ENCODE data around the gene ZNF319.
"Not testable (repeated sequence)": the region's sequence is repeated elsewhere in the genome, so short reads cannot be mapped to it uniquely, and the experiment has no call there.

ZNF319 gene

DNA sequence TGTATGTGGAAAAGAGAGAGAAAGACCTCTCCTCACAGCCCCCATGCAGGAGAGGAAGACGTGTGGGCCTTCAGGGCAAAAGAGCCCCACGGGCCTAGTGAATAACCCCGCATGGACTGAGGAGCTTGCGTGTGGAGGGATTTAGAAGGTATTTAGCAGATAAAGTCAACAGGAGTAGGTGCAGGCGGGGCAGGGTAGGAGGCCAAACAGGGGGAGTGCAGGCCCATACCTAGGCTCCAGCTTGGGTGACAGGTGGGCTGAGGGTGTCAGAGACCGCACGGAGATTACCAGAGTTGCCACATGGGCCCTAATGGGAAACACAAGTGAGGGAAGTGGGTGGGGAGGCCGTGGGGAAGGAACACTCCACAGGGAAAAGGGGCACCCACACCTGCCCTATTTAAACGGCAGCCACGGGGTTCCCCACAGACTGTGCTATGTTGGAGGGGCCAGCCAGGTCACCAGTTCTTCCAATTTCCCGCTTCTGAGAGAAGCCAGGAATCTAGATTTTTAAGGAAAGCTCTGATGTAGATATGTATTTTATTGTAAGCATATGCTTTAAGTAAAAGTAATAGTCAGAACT is 21.4 kb downstream of the ZNF319 start:
- DNase-seq = no peak

DNA sequence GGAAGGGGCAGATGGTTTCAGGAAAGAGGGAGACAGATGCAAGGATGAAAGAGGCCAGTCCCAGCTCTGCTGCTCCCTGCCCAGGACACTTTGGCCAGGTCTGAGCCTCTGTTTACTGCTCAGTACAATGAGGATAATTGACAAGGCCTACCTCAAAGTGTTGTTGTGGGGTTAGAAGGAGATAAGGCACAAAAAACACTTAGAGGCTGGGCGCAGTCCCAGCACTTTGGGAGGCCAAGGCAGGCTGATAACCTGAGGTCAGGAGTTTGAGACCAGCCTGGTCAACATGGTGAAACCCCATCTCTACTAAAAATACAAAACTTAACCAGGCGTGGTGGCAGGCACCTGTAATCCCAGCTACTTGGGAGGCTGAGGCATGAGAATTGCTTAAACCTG is 22.4 kb downstream of the ZNF319 start:
- DNase-seq = not testable (repeated sequence)

DNA sequence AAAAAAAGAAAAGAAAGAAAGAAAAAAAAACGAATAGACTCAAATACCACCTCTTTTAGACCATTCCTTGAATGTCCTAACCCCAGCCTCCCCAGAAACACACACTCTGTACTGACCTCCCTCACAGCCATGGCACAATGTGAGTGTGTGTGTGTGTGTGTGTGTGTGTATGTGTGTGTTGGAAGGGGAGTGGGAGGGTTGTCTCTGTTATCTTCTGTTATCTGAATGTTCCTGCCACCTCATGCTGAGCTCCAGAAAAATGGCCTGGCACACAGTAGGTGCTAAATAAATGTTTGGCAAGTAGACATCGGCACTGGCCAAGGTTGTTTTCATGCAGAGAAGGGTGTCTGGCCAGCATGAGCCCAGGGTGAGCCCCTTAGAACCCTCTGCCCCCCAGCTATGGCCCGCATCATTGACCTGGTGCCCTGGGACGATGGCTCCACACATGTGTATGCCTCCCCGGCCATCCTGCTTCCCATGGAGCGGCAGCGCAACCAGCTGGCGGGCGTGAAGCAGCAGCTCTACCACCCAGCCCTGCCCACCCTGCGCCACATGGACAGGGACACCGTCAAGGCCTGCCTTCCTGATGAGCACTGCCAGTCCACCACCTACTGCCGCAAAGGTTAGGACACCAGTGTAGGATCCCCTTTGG is 22.9 kb downstream of the ZNF319 start:
- DNase-seq = no peak

DNA sequence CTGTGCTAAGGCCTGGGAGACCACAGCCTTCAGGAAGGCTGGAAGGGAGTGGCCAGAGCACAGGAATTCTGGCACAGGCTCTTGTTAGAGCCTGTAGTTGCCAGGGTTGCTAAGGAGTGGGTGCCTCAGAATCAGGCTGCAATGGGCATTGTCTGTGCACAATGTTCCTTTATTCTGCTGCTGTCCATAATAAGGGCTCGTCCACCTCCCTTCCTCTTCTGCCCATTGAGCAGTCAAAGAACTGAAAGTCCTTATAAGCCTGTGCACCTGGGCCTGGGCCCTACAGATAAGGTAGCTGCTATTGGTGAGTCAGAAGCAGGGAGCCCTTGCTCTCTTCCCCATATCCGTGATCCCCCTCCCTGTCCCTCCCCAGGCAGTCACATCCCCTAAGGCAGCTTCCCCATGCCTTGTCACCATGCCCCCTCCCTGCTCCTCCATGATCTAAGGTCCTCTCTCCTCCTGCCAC is 24.1 kb downstream of the ZNF319 start:
- peak in 47 of 58 donors; percentile 17 to 81 (median 45) for DNase-seq

DNA sequence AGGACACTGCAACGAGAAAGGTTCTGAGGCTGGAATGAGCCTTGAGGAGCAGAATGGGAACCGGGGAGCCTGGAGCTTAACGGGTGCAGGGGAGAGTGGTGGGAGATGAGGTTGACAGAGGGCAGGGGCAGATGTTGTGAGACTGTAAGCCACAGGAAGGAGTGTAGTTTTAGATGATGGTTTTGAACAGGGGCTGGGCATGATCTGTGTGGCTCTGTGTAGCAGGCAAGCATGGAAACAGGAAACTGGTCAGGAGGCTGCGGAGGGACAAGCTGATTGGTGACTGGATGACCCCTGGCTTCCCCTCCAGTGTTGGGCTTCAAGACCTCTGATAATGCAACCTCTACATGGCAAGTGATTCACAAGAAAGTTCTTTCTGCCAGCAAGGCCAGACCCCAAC is 28.2 kb downstream of the ZNF319 start:
- DNase-seq = no peak

DNA sequence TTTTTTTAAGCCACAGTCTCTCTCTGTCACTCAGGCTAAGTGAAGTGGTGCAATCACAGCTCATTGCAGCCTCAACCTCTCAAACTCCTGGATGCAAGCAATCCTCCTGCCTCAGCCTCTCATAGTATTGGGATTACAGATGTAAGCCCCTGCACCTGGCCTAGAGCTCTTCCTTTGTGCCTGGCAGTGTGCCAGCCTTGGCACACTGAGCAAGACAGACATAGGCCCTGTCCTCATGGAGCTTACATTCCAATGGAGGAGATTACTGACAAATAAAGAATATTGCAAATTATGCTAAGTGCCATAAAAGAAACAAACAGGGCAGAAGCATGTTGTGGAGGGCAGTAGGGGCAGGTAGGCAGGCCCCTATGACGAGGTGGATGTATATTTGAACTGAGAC is 28.6 kb downstream of the ZNF319 start:
- DNase-seq = no peak

DNA sequence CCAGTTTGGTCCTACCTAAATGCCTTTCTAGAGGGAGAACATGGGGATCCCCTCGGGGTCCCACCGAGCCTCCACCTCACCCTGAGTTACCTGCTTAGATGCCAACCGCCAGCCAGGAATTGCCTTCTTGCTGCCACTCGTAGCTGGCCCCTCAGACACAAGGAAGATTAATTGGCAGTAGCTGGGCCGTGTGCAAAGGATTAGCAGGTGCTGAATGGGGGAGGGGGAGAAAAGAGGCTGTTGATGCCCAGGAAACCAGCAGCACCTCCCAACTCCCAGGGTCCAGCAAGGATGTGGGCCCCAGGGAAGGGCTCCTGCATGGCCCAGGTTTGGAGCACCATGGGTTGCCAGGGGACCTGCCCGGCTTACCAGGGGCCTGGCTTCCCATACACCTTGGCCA is 29.5 kb downstream of the ZNF319 start, which contains the start of gene CNGB1:
Gene CNGB1 (minus strand): TSS at position 159 of the 400 bp plus-strand sequence. CDS start 3,842 bp downstream, outside the sequence.
- no peak for DNase-seq

DNA sequence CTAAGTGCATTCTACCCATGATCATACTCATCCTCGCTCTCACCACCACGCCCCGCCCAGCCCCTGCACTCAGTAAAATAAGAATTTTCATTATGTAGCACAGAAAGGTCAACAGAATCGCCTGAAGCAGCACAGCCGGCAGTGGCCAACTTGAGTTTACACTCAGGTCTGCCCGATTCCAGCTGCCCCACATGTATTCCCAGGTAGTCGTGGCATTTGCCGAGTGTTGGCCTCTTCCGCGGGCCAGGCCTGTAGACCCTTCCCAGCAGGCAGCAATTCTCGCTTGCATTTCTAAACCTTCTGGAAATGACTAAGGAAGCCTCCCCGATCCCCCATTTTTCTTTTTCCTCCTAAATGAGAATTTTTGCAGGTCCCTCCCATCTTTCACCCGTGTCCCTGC is 30.2 kb downstream of the ZNF319 start:
- no peak for DNase-seq

DNA sequence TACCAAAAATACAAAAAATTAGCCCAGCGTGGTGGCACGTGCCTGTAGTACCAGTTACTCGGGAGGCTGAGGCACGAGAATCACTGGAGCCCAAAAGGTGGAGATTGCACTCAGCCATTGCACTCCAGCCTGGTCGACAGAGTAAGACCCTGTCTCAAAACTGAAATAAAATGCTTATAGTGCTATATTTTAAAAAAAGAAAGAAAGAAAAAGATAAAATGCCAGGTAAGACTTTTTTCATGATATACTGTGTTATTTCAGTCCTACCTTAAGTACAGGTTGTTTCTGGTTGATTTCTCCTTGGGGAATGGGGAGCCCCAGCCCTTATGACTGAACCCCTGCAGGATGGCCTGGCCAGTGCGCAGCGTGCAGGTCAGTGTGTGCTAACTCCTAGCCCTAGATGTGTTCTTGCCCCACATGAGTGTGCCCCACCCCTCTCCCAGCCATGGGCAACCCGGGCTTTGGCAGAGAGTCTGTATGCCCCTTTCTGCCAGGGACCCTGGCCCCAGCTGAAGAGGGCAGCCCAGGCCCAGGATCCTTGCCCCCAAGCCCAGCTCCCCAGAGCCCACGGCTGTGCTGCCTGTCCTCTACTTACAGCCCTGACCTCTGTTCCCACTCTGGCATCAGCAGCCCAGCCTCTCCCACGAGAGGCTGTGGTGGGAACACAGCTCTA is 30.9 kb downstream of the ZNF319 start:
- DNase-seq = no peak

DNA sequence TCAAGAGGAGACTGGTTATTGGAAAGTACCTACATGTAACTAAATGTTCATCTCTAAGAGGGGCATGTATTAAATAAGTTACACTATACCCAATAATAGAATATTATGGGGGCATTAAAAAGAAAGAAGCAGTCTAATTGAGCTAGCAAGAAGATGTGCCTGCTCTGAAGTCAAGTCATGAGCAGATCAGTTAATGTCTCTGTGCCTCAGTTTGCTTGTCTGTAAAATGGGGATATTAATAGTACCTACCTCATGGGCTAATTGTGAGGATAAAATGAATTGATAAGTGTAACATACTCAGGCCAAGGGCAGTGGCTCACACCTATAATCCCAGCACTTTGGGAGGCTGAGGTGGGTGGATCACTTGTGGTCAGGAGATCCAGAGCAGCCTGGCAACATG is 32.6 kb downstream of the ZNF319 start:
- no peak for DNase-seq

DNA sequence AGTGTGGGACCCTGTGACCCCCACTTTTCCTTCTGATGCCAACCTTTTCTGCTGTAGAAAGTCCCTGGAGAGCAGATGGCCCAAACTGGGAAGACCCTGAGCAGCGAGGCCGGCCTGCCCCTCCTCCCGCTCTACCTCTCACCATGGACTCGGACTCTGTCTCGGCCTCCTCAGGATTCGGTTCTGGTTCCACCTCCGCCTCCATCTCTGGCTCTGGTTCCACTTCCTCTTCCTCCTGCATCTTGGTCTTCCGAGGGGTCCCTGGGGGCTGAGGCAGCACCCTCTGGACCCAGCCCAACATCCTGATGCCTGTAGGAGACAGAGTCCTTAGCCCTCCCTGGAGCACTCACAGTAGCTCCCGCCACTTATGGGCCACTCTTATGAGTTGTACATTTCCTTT is 33.5 kb downstream of the ZNF319 start:
- DNase-seq = no peak

DNA sequence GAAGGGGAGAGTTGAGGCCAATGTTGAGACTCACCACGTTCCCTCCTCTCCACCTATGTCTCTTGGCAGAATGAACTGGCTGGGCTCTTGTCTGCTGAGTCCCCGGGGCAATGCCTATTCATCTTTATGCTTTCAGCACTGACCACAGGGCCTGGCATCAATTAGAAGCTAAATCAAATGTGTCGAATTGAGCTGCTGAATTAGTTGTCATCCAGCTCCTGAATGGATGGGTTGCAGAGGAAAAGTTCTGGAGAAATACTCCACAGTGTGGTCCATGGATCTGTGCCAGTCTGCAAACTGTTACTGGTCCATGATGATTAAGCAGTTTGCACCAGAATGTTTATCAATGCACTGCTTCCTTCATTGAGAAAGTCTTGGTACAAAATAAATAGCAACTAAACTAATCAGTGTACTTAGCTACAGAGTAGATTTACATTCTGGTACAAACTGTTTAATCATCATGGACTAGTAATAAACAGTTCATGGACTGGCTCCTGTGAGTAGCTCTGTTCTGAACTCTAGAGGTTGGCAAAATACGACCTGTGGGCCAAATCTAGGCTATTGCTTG is 34.2 kb downstream of the ZNF319 start:
- DNase-seq = no peak

DNA sequence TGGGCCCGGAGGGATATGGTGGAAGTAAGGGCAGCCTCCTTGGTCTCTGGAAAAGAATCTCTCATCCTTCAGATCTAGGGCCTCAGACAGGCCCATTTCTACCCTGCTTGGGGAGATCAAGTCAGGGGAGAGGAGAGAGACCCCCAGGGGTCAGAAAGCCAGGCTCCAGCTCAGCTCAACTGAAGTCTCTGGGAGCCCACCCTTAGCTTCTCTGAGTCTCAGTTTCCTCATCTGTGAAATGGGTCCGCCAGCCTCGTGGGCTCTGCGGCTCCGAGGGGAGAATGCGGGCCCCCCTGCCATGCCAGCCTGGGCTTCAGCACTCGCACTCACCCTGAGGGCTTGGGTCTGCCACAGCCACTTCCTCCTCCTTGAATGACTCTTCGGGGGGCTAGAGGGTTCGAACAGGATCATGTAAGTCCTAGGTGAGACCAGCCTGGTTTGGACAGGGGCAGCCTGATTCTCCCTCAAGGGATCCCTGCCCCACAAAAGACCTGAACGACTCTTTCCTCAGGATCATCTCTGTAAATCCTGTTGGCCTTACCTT is 36.2 kb downstream of the ZNF319 start:
- DNase-seq = no peak

DNA sequence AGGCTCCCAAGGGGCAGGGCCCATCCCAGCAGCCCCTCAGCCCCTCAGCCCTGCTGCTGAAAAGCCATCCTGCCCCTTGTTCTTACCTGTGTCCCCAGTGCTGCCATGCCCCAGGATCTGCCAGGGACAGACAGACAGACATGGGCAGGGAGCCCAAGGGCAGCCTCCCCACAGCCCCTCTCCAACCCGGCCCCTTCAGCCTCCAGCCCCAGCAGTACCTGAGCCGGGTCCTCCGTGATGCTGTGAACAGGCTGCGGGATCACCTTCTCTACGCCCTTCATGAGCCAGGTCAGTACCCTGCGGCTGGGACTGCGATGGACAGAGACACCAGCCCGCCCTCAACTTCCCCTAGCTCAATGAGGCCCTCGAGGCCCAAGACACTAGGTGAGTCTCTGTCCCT is 37.7 kb downstream of the ZNF319 start:
- DNase-seq = no peak

DNA sequence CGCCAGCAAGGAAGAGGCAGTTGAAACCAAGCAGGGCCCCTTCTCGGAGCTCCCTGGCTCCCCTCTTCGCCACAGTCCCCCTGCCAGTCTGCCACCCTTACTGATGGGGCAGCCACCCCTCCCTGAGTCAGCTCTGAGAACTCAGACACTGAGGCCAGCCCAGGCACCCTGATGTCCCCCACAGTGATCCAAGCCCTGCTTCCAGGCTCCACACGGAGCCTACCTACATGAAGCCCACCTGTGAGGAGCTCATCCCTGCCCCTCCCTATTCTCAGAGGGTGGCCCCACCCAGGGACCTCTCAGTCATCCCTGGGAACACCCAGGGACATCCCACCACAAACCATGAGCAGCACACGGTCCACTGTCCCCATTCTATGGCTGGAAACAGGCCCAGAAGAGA is 38.4 kb downstream of the ZNF319 start:
- DNase-seq = no peak

DNA sequence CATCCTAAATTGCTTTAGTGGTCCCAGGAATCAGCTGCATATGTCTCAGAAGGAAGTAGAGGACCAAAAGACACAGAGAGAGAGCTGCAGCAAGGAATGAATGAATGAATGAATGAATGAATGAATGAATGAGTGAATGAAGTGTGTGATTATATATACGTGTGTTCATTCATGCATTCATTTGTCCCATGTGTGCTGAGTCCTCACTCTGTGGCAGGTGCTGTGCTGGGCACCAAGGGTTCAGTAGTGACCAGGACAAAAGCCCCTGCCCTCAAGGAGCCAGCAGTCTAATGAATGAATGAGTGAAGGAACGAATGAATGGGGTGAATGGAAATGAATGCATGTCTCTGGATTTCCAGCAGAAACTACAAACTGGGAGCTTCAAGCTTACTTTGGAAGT is 38.9 kb downstream of the ZNF319 start:
- no peak for DNase-seq

DNA sequence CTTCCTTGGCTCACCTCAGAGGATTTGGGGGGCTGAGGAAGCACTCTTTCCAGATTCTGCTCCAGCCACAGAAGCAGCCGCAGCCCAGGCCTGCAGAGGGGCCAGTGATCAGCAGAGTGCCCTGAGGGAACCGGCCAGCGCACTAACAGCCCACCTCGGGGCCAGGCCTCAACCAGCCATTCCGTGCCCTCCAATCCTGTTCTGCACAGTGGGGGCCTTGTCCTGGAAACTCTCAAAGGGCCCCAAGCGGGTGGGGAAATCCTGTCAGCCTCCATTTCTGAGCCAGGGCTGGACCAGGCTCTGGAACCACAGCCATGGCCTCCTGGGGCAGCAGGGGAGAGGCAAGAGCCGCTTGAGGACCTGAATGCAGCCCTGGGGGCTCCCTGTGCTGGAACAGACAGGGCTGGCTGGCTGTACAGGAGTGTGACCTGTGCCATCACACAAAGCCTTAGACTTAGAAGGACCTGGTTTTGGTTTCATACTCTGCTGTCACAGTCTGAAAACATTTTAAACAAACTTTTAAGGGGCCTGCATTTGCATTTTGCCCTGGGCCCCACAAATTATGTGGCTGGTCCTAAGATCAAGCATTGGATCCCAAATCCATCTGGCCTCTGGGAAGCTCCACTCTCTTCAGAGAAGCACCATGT is 39.5 kb downstream of the ZNF319 start:
- no peak for DNase-seq

DNA sequence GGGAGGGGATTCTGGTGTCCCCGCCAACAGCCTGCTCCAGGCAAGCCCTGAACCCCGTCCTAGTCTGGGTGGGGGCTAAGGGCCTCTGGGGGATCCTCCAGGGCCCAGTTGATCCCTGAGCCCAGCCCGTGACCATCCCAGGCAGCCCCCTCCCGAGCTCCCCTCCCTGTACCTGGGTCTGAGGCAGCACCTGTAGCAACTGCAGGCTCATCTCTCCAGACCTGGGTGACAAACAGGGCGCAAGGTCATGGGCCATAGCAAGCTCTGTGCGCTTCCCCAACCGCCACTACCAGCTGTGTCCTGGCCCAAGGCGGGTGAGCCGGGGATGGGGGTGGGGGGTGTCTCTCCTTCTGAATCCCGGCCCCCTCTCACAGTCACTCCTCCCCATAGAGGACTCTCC is 40.2 kb downstream of the ZNF319 start:
- DNase-seq = no peak

DNA sequence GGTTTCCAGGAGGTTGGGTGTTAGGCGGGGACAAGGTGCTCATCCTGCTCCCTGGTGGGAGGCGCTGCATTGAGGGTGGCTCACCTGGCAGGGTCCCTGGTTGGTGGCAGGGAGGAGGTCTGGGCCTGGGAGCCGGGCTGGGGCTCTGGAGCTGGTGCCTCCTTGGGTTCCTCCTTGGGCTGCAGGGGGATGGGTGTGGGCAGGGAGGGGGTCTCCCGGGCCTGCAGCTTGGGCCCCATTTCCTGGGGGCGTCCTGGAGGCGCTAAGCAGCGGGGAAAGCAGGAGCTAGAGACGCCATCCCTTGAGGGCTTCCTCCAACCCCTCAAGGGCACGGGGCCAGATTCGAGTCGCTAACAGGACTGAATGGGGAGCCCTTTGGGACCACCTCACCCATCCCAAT is 40.7 kb downstream of the ZNF319 start:
- DNase-seq = no peak

DNA sequence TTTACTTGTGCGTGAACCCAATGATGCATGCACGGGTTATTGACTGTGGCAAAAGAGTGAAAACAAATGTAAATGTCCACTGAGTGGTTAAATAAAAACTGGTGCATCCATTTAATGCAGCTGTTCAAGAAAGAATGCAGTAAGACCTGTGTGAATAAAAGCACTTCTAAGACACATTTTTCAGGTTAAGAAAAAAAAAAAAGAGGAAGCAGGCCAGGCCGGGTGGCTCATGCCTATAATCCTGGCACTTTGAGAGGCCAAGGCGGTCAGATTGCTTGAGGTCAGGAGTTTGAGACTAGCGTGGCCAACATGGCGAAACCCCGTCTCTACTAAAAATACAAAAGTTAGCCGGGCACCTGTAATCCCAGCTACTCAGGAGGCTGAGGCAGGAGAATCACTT is 41.4 kb downstream of the ZNF319 start:
- no peak for DNase-seq

DNA sequence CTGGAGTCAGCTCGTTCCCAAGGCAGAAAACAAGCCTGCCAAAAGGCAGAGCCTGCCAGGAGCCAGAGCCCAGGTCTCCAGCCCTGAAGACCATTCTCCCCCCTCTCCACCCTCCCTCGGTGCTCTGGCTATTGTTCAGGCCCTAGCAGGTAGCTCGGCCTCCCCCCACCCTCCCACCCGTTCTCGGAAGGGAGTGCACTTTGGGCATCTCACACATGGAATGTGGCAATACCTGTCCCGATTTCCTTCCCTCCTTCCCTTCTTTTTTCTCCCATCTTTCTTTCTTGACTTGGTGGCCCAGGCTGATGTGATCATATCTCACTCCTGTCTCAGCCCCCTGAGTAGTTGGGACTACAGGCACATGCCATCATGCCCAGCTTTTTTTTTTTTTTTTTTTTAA is 41.9 kb downstream of the ZNF319 start:
- DNase-seq = no peak

Measured in anterior cingulate cortex (tissue), 58 donors.